ENCODE data around the gene PBXIP1.

The PBXIP1 gene

GRCh38 chr1:154971341-154971998 is 15.6 kb upstream of the PBXIP1 start:
- DNase-seq: no peak

GRCh38 chr1:154970631-154971340 is 14.9 kb upstream of the PBXIP1 start, which contains the start of gene SHC1:
SHC1 (minus strand) TSS chr1:154970747; CDS start chr1:154970526, 221 bp downstream.
- DNase-seq: no peak

- DNase-seq: no peak
Measured at GRCh38 chr1:154969860-154970452, 14.1 kb upstream of the PBXIP1 start.

GRCh38 chr1:154969246-154969645 is 13.3 kb upstream of the PBXIP1 start:
- no peak for DNase-seq

GRCh38 chr1:154968731-154969130 is 12.8 kb upstream of the PBXIP1 start:
- no peak for DNase-seq

GRCh38 chr1:154967331-154967950 is 11.5 kb upstream of the PBXIP1 start:
- no peak for DNase-seq

- DNase-seq: no peak
Measured at GRCh38 chr1:154966111-154966510, 10.2 kb upstream of the PBXIP1 start.

- DNase-seq: no peak
Measured at GRCh38 chr1:154964359-154964758, 8.5 kb upstream of the PBXIP1 start.

- DNase-seq: no peak
Measured at GRCh38 chr1:154963643-154964042, 7.7 kb upstream of the PBXIP1 start.

GRCh38 chr1:154962795-154963330 is 7.0 kb upstream of the PBXIP1 start:
- no peak for DNase-seq

- peak; percentile 38 for DNase-seq
Measured at GRCh38 chr1:154962156-154962749, 6.4 kb upstream of the PBXIP1 start.

GRCh38 chr1:154961207-154962155 is 5.6 kb upstream of the PBXIP1 start, which contains the start of gene PYGO2:
PYGO2 (minus strand) TSS chr1:154961782; CDS start chr1:154961576, 206 bp downstream.
- DNase-seq: peak; percentile 75

GRCh38 chr1:154960446-154961136 is 4.7 kb upstream of the PBXIP1 start:
- DNase-seq: no peak

GRCh38 chr1:154959426-154959780 is 3.5 kb upstream of the PBXIP1 start:
- no peak for DNase-seq

- no peak for DNase-seq
Measured at GRCh38 chr1:154958681-154959425, 3.0 kb upstream of the PBXIP1 start.

GRCh38 chr1:154958036-154958435 is 2.1 kb upstream of the PBXIP1 start:
- DNase-seq: no peak

GRCh38 chr1:154957091-154957657 is 1.3 kb upstream of the PBXIP1 start:
- DNase-seq: no peak

- no peak for DNase-seq
Measured at GRCh38 chr1:154956544-154956941, 644 bp upstream of the PBXIP1 start.

- peak; percentile 80 for DNase-seq
Measured at GRCh38 chr1:154955039-154955717, 721 bp downstream of the PBXIP1 start.

Data from NCI-H146 (cell line).